Left lobe of liver (tissue), 2 donors: ENCODE data around the gene CFAP73. TPM values are rescaled to one million over a fixed set of nuclear protein-coding genes. Genes with fewer than 3 reads are reported as not detected.
A peak's percentile ranks its signal among the peaks of the same experiment; 100 is the strongest.

Source experiments
- ATAC-seq: fragments of 200-7000 bp; cut with Tn5 transposase; one replicate; pipeline ENCODE4 v1.9.1; 2020; ENCODE audit warnings: mild to moderate bottlenecking, moderate library complexity
- DNase-seq: peaks from one replicate; pipeline ENCODE4 v3.0.0-alpha.2; 2020; ENCODE audit warnings: low spot score
- total RNA-seq: library from RNA; stranded (reverse); gene quantifications from one replicate; pipeline ENCODE4 v1.2.1, GENCODE V29; 2021
- donor health status: DM: no; HTN: no; CAD: no; lungs with moderate emphysema.
- donor health status: DM: no; HTN: yes; CAD: no.

Gene CFAP73
- total RNA-seq, 1 donor from 2014 or later: not detected

DNA sequence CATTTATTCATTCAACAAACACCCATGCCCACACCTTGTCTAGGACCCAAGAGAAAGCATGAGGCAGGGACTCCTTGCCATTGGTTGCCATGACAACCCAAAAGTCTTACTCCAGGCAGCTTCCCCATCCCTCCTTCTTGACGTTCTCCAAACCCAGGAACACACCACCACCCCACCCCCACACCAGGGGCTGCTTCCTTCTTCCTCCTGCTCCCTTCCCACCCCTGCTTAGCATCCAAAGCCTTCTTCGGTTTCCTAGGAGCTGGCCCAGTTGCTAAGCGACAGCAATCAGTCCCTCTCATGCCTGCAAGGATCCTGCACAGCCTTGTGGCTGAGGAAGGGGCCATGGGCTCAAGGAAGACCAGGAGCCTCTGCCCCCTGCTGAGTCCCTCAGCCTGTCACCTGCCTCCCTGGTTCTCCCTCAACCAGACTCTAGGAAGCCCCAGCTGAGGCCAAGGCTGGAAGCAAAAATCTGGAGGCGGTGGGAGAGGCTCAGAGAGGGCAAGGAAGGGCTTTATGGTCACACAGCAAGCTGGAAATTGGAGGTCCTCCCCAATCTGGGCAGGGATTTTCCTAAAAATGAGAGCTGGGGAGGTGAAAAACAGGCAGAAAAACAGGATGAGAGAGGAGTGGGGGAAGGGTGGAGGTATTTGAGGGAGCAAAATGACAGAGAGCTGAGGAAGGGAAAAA lies 29.4 kb upstream of the CFAP73 start:
- DNase-seq (no peak), ATAC-seq (no peak)

DNA sequence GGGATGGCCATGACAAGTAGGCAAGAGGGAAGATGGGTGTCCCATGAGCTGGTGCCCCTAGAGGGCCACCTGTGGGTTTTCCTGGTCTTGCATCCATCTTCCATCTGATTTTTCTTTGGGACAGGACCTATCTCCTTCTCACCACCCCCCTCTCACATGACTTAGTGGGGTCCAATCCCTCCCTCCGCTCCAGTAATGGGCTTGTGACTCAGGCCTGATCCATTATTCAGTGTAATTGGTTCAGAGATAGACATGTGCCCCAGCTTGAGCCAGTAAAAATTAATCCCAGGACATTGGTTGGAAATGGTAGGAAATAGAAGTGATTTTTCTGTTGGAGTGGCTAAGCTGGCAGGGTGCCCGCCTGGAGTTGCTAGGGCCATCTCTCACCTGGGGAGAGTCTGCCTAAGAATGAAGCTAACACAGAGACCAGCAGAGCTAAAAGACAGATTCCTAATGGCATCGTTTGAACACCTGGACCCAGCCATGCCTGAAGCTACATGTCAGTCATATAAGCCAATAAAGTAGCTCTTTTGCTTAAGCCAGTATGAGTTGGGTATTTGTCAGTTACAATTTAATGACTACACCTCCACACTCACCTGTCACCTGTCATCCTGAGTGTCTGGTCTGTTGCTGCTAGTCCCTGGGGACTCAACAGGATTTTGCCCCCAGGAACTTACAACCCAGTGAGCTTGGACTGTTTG lies 28.7 kb upstream of the CFAP73 start:
- ATAC-seq: no peak
- no peak for DNase-seq

DNA sequence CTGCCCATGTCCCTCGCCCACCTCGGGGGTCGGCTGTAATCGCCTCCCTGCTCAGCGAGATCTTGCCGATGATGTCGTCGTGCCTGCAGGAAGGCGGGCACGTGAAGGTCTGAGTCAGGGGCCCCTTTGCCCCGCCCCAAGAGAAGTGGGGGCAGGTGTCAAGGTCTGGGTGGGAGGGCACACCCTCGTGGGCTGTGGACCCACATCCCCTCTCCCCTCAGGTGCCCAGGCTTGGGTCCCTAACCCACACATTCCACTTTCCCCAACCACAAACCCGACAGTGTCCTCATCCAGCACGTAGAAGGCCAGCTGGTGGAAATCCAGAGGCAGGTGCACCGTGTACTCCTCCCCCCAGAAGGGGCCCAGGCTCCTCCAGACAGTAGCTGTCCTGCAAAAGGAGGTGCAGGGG lies 21.7 kb upstream of the CFAP73 start:
- no peak for DNase-seq
- ATAC-seq: no peak

DNA sequence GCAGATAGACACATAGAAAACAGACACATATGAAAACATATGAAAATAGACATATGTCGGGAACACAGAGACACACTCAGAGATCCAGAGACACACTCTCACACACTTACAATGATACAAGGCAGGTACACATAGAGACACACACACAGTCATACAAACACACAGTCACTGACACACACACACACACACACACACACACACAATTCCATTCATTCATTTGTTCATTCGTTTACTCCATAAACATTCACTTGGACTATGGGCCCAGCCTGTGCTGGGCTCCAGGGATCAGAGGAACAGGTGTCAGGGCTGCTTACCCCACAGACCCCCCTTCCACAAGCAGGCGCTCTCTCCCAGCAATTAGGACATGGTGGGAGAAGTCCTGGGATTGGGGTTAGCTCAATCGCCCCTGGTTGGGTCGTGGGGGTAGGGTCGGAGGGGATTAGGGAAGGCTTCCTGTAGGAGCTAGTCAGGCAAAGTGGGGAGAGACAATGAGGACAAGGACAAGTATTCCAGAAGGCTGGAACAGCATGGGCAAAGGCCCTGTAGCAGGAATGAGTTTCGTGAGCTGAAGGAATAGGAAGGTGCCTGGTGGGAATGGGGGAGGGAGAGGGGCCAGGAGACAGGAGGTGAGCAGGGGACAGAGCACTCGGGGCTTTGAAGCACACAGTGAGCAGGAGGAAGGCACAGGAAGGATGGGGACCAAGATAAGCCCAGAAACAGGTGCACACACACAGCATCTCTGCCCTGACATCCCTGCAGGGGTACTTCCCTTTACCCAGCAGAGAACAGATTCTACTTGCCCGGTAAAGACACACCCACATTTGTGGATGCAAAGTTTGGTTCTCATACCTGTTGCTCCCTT lies 20.5 kb upstream of the CFAP73 start:
- ATAC-seq (no peak), DNase-seq (no peak)

DNA sequence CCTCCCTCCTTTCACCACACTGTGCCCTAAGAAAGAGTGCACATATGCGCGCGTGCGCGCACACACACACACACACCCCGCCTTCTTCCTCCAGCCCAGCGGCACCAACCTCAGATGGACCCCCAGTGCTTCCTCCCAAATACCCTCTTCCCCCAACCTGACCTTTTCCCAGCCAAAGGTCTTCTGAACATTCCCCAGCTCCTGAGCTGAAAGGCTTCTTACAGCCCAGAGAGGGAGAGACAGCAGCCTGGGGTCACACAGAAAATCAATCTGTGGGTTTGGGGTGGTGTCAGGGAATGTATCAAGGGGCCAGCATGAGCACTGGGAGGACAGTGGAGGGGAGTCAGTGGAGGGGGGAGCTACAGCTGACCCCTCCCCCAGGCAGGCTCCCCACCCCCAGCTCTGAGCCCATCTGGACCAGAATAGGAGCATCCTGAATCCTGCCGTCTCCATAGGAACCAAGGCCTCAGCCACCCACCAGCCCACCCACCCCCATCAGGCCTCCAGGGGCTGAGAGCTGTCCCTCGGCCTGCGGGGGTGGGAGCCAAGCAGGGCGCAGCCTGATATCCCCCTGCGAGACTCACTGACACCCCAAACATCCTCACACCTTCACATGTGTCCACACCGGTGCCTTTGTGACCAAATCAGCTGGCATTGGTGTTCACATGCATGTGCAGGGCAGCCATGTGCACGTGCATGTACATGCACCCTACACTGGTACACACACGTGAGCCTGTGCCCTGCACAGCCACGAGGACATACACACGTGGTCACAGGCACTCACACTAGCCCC lies 19.7 kb upstream of the CFAP73 start:
- DNase-seq (no peak), ATAC-seq (no peak)

DNA sequence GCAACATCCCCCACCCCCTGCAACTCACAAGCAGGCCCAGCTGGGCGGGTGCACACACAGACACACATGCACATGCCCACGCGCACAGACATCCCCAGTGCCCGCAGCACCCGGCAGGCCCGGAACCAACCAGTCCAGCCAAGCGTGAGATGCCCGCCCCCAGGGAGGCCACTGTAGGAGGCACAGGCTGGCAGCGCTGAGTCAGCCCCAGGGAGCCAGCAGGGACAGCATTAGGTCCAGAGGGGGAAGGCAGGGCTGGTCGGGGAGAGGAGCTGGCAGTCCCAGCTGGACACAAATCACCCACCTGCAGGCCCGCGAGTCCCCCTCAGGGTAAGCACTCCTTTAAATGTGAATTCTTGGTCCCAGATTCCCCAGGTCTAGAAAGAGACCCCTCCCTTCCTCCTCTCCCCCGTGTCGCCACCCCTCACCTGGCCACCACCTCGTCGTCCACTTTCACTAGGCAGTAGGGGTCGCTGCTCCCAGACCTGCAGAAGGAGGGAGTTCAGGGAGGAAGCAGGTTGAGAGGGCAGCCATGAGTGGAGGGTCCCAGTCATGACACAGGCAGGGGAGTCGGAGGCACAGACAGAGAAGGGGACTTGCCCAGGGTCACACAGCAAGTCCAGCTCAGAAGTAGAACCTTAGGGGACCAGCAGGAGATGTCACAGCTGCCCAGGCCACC lies 18.9 kb upstream of the CFAP73 start:
- DNase-seq (no peak), ATAC-seq (no peak)

DNA sequence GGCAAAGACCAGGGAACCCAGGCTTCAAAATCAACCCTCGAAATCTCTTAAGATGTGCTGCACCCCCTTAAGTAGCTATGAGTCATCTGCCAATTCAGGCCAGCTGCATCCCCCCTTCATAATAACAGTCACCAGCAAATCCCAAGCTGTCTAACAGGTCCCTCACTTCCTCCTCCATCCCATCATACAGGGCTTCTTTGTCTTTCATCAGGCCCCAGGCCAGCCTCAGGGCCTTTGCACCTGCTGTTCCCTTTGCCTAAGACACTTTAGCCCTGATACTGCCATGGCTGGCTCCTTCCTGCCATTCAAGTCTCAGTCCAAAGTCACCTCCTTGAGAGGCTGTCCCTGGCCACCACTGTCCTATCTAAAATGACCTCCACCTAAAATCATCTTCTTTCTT lies 18.0 kb upstream of the CFAP73 start:
- no peak for DNase-seq
- ATAC-seq: no peak

DNA sequence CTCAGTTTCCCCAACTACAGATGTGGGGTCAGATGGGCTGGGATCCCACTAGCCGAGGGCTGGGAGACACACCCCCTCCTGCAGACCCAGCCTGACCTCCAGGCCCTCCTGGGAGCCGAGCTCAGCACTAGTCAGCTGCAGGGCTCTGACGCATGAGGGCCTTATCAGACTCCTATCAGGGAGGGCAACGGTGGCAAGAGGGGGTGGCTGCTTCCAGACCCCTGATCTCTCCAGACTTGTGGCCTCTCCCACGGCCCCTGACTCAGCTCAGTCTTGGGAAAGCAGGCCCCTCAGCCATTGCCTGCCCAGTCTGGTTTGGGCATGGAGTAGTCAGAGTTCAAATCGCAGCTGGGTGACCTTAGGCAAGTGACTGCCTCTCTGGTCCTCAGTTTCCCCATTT lies 16.5 kb upstream of the CFAP73 start:
- ATAC-seq (no peak), DNase-seq (no peak)

DNA sequence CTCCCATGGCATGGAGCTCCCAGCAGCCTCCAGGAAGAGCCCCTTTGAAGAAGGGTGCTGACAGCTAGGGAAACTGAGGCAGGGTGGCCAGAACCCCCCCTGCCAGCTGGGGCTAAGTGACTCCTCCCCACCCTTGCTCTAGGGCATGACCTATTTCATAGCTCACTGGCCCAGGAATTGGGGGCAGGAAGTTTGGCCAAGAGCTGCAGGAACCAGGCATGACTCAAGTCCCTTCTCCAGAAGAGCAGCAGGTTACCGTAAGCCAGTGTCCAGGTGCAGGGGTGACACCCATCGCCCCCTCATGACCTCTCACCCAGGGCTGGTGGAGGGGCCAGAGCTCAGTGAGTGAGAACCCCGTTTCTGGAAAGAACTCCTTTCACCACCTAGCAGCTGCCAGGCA lies 15.9 kb upstream of the CFAP73 start:
- DNase-seq (no peak), ATAC-seq (no peak)

DNA sequence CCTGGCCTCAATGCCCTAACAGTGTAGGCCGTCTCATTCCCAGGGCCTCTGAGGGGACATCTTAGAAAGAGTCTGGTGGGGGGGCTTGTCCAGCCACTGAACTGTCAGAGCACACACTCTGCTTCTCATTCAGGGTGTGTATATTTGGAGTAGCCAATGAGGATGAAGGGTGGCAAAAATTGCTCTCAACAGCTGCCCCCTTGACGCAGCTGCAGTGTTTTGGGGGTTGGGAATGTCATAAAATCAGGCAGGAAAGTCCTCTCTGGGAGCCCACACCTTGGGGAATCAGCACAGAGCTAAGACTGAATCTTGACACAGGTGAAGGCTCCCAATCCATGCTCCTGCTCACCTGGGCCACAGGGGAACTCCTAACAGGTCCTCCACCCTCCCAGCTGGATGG lies 15.5 kb upstream of the CFAP73 start:
- DNase-seq (no peak), ATAC-seq (no peak)

DNA sequence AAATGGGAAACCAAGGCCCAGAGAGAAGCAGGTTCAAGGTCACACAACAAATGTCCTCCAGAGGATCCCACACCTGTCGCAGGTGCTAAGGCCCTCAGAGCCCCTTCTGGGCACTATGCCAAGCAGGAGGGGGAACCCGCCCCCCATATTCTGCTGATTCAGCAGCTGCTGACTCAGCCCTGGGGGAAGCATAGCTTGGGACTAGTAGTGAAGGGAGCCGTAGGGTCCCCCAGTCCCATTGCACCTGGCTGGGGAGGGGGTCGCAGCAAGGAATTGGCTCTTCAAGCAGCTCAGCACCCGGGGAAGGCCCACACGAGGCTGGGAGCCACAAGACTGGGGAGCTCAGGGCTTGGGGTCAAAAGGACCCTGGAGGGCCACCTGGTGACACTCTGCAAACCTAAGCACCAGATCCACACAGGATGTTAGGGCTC lies 15.0 kb upstream of the CFAP73 start:
- DNase-seq (no peak), ATAC-seq (no peak)

DNA sequence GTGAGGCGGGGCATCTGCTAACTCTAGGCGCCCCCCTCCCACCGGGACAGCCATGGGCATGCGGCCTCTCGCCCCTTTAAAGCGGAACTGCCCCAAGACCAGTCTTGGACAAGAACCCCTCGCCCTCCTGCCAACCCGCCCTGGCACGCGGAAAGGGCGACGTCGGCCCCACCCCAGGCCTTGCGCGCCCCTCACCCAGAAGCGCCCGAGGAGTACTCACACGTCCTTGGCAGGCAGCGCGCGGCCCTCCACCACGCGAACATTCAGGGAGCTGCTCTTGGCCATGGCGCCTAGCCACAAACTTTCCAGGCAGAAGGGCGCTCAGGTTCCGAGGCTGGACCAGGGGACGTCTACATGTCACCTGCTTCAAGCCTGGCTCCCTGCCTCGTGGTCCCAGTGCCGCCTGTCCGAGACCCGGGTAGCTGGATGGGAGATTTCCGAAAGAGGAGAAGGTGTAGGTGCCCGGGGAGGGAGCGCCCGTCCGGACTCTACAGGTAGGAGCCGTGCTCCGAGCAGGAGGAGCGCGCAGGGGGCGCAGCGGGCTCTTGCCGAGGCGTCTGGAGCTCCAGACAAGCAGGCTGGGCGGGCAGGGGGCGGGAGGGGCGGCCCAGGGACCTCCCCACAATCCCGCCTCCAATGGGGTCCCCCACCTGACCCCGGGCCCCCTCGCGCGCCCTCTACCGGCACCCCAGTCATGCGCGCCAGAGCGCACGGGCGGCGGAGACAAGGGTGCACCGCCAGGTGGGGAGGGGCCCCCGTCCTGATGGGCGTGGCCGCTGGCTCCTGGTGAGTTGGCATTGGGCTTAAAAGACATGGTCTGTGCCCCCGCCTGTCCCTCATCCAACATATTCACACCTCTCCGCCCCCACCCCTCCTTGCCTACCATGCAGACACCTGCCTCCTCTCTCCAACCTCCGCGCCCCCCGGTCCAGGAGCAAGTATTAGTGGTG lies 14.1 kb upstream of the CFAP73 start, which contains the start of gene RASAL1:
RASAL1 (minus strand) TSS at position 584 of the 950 bp plus-strand sequence; CDS start at position 285, 299 bp downstream.
- ATAC-seq (peak; percentile 87), DNase-seq (no peak)

DNA sequence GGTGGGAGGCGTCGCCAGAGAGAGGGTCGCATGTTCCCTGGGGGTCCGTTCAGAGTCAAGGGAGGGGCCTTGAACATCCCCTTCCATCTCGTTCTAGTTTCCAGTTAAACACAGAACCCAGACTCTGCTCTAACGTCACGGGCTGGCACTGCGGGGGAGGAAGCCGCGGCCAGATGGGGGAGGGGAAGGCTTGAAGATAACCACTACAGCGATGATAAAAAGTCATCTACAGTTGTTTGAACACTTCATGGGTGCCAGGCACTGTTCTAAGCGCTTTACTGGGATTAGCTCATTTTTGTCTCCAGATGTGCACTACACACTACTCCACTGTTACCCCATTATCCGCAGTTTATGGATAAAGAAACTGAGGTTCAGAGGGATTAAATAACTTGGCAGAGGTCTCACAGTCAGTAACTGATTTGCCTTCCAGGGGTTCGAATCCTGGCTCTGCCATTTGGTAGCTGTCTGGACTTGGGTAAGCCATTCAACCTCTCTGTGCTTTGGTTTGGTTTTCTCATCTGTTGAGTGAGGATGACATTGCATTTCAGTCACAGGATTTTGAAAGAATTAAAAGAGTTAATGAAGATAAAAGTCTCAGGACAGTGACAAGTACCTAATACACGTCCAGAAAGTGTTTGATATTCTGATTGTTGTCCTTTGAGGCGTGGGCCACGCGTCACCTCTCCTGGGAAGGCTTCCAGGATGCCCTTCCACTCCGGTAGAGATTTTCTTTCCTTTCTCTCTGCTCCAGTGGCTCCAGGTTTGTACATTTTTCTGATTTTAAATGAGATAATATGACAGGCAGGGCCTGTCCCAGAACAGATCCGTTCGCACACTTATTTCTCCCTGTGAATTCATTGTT lies 13.2 kb upstream of the CFAP73 start:
- DNase-seq: no peak
- ATAC-seq: peak; percentile 25

DNA sequence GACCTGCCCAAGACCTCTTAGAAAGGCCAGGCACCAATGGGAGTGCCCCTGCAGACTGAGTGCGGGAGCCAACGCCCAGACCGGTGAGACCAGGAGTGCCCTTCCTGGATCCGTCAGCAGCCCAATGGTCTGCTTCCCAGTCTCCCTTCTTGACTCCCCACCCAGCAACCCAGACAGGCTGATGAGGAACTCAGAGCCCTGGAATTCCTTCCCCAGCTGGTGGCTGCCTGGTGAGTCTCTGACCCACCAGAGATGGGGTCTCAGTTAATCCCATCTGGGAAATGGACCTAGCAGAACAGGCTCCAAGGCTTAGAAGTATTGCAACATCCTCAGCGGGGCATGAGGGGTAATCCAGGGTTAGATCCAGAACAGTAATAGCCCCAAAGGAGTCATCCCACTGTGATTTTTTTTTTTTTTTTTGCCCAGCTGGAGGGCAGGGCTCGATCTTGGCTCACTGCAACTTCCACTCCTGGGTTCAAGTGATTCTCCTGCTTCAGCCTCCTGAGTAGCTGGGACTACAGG lies 12.5 kb upstream of the CFAP73 start:
- ATAC-seq: no peak

DNA sequence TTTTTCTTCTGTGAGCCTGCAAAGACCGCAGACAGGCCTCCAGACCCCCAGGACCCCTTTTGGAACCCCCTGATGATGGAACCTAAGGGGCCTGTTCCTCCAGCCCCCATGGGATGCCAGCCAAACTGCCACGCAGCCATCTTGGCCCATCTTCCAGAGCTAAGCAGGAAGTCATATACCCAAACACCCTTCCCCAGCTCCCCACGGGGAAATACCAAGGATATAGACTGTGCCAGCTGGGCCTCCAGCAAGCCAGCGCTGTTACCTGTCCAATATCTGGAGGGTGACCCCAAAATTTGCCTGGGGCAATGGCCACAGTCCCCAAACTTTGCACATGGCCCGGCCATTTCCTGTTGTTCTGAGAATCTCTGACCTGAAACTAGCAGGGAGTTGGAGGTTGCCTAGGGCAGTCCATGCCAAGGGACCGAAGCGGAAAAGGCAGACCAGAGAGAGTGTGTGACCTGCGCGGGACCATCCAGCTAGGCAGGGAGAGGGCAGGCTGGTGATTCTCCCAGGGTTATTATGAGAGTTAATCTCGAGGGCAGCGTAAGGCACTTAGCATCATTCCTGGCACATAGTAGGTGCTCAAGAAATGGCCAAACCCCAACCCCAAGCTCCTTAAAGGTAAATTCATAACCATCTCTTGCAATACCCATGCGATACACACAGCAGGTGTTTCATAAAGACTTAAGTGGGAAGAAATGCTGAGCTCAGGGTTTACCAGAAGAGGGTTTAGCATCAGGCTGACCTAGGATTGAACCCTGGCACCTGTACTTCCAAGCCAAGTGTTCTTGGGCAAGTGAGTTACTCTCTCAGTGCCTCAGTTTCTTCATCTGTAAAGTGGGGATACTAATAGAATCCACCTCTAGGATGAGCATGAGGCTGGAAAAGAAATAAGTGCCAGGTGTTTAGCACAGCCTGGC lies 11.4 kb upstream of the CFAP73 start:
- ATAC-seq: no peak
- no peak for DNase-seq

More for the DNA sequence above, 12.5 kb upstream of the CFAP73 start:
- DNase-seq: no peak

DNA sequence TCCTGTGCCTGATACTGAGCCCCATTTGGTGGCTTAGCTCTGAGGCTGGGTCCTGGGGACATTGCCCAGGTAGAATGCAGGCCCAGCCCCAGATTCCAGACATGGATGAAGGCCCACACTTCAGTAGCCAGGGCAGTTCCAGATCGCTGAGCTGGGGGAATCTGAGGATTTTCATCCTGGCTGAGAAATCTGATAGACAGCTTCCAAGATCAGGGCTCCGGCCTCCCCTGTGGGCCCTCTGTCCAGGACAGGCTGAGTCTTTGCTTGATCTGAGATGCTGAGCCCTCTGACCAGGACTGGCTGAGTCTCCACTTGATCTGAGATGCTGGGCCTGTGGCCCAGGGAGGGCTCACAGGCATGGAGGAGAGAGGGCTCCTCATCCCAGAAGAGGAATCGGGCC lies 10.7 kb upstream of the CFAP73 start:
- no peak for ATAC-seq
- no peak for DNase-seq

DNA sequence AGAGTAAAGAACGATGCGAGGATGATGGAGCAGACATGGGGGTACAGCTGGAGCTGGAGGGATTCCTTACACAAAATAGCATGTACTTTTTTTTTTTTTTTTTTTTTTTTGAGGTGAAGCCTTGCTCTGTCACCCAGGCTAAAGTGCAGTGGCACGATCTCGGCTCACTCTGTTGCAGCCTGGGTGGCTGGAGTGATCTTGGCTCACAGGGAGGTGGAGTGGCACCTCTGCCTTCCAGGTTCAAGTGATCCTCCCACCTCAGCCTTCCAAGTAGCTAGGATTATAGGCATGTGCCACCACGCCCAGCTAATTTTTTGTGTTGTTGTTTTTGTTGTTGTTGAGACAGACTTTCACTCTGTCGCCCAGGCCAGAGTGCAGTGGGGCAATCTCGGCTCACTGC lies 8.8 kb upstream of the CFAP73 start:
- ATAC-seq: no peak

More for the DNA sequence above, 8.8 kb upstream of the CFAP73 start:
- DNase-seq: no peak
